Measurements from ENCODE around the gene ATAD3B.
"Not testable (repeated sequence)": the region's sequence is repeated elsewhere in the genome, so short reads cannot be mapped to it uniquely, and the experiment has no call there.

The ATAD3B gene

GRCh38 chr1:1452365-1452739 is 19.2 kb upstream of the ATAD3B start:
- DNase-seq, result not testable (repeated sequence)

- DNase-seq, result no peak
Observed at GRCh38 chr1:1452882-1453281, 18.7 kb upstream of the ATAD3B start.

GRCh38 chr1:1454286-1455056 is 17.1 kb upstream of the ATAD3B start:
- DNase-seq, result not testable (repeated sequence)

- no peak for DNase-seq
Observed at GRCh38 chr1:1455366-1455884, 16.1 kb upstream of the ATAD3B start.

- DNase-seq, result not testable (repeated sequence)
Observed at GRCh38 chr1:1455934-1456333, 15.6 kb upstream of the ATAD3B start.

GRCh38 chr1:1456683-1457255 is 14.8 kb upstream of the ATAD3B start:
- not testable (repeated sequence) for DNase-seq

- not testable (repeated sequence) for DNase-seq
Observed at GRCh38 chr1:1459156-1459555, 12.4 kb upstream of the ATAD3B start.

- DNase-seq, result not testable (repeated sequence)
Observed at GRCh38 chr1:1459711-1460110, 11.9 kb upstream of the ATAD3B start.

- DNase-seq, result no peak
Observed at GRCh38 chr1:1460540-1461130, 10.9 kb upstream of the ATAD3B start.

- no peak for DNase-seq
Observed at GRCh38 chr1:1461721-1462317, 9.7 kb upstream of the ATAD3B start.

GRCh38 chr1:1462318-1462966 is 9.1 kb upstream of the ATAD3B start:
- no peak for DNase-seq

GRCh38 chr1:1463312-1463711 is 8.3 kb upstream of the ATAD3B start:
- DNase-seq, result no peak

- DNase-seq, result not testable (repeated sequence)
Observed at GRCh38 chr1:1468196-1468985, 3.2 kb upstream of the ATAD3B start.

- no peak for DNase-seq
Observed at GRCh38 chr1:1470626-1471388, 758 bp upstream of the ATAD3B start.

- not testable (repeated sequence) for DNase-seq
Observed at GRCh38 chr1:1472053-1472876, 700 bp downstream of the ATAD3B start.

- DNase-seq, result not testable (repeated sequence)
Observed at GRCh38 chr1:1476011-1476410, 4.4 kb downstream of the ATAD3B start.

GRCh38 chr1:1477206-1477605 is 5.6 kb downstream of the ATAD3B start:
- no peak for DNase-seq

- DNase-seq, result no peak
Observed at GRCh38 chr1:1479547-1480487, 8.3 kb downstream of the ATAD3B start.

GRCh38 chr1:1480488-1480867 is 8.9 kb downstream of the ATAD3B start:
- not testable (repeated sequence) for DNase-seq

Data from NCI-H446 (cell line).